Mesodermal cell (in vitro differentiated cells): ENCODE measurements around the gene SPATA6.
"Not testable (repeated sequence)": the region's sequence is repeated elsewhere in the genome, so short reads cannot be mapped to it uniquely, and the experiment has no call there.

Experiments
- H3K27ac ChIP-seq: 2 replicates; pipeline ENCODE4 v1.7.0; 2013; ENCODE audit warnings: mild to moderate bottlenecking, low read depth, low read length, moderate library complexity; ENCODE audit not compliant: severe bottlenecking
- H3K36me3 ChIP-seq: 2 replicates; pipeline ENCODE4 v1.7.1; 2013; ENCODE audit warnings: mild to moderate bottlenecking, low read length, moderate library complexity; ENCODE audit not compliant: control insufficient read depth, insufficient read depth
- H3K4me1 ChIP-seq: one replicate; pipeline ENCODE4 v1.7.1; 2013; ENCODE audit warnings: mild to moderate bottlenecking, low read length; ENCODE audit not compliant: insufficient read depth, control insufficient read depth, poor library complexity, severe bottlenecking
- H3K4me3 ChIP-seq: 2 replicates; pipeline ENCODE4 v1.7.0; 2013; ENCODE audit warnings: low read length, control low read depth, mild to moderate bottlenecking; ENCODE audit not compliant: insufficient read depth, poor library complexity, severe bottlenecking; ENCODE audit errors: extremely low read depth
- H3K9me3 ChIP-seq: 2 replicates; pipeline ENCODE4 v1.7.1; 2013; ENCODE audit warnings: mild to moderate bottlenecking, low read length, moderate library complexity; ENCODE audit not compliant: control insufficient read depth
- WGBS, 2 experiments: methylation state at CpG; one replicate each; pipeline ENCODE4 v1.1.5; 2013; ENCODE audit warnings: missing lambda C conversion rate in 2 of 2; ENCODE audit not compliant: insufficient coverage in 2 of 2; 5-methylcytosine and 5-hydroxymethylcytosine counted together

SPATA6 gene

GRCh38 chr1:48294094-48294493 lies 177.9 kb downstream of the SPATA6 start:
- H3K4me3 ChIP-seq, H3K36me3 ChIP-seq, H3K4me1 ChIP-seq, H3K27ac ChIP-seq, H3K9me3 ChIP-seq: not testable (repeated sequence)
- WGBS, 2 experiments: 90 to 91% methylated on average over 5 of the region's 6 CpGs

GRCh38 chr1:48292706-48293105 lies 179.3 kb downstream of the SPATA6 start:
- Histone ChIP-seq H3K4me3 (no peak overlapping the region), H3K9me3 (no peaks in the 10 kb centered on the region), H3K4me1 (no peaks in the 10 kb centered on the region), H3K27ac (no peak overlapping the region), H3K36me3 (no peaks in the 10 kb centered on the region)
- 96 to 100% methylated on average over 5 of the region's 5 CpGs for WGBS, 2 experiments

DNA sequence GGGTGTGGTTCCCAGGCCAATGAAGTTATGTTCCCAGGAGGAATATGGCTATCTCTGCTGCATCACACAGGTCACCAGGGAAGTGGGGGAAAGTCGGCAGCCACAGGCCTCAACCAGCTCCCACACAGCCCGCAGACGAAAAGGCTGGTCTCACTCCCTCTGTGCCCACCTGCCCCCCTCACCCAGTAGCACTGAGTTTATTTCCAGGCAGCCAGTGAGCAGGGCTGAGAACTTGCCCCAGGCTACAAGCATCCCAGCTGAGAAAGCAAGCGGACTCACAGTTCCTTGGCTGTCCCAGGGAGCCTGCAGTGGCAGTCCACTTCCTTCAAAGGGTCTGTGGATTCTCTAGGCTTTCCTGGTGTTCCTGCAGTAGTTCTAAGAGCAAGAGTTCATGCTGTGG lies 180.6 kb downstream of the SPATA6 start:
- WGBS, 2 experiments: 71 to 81% methylated on average over 1 to 4 of the region's 4 CpGs

GRCh38 chr1:48285525-48285924 lies 186.5 kb downstream of the SPATA6 start:
- Histone ChIP-seq H3K4me3 (no peak overlapping the region), H3K9me3 (no peaks in the 10 kb centered on the region), H3K4me1 (no peaks in the 10 kb centered on the region), H3K36me3 (no peaks in the 10 kb centered on the region), H3K27ac (no peak overlapping the region)
- WGBS, 2 experiments: 75 to 95% methylated on average over 3 of the region's 3 CpGs

More for the DNA sequence above, 180.6 kb downstream of the SPATA6 start:
- H3K27ac ChIP-seq: no peak overlapping the region
- no peaks in the 10 kb centered on the region for H3K36me3 ChIP-seq
- no peaks in the 10 kb centered on the region for H3K9me3 ChIP-seq
- no peaks in the 10 kb centered on the region for H3K4me1 ChIP-seq
- H3K4me3 ChIP-seq: no peak overlapping the region

DNA sequence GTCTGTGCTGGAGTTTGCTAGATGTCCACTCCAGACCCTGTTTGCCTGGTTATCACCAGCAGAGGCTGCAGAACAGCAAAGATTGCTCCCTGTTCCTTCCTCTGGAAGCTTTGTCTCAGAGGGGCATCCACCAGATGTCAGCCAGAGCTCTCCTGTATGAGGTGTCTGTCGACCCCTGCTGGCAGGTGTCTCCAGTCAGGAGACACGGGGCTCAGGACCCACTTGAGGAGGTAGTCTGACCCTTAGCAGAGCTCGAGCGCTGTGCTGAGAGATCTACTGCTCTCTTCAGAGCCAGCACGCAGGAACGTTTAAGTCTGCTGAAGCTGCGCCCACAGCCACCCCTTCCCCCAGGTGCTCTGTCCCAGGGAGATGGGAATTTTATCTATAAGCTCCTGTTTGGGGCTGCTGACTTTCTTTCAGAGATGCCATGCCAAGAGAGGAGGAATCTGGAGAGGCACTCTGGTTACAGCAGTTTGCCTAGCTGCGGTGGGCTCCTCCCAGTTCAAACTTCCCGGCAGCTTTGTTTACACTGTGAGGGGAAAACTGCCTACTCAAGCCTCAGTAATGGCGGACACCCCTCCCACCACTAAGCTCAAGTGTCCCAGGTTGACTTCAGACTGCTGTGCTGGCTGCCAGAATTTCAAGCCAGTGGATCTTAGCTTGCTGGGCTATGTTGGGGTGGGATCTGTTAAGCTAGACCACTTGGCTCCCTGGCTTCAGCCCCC lies 187.1 kb downstream of the SPATA6 start:
- not testable (repeated sequence) for H3K4me3 ChIP-seq, H3K36me3 ChIP-seq, H3K4me1 ChIP-seq, H3K9me3 ChIP-seq, H3K27ac ChIP-seq
- WGBS, 2 experiments: 79 to 86% methylated on average over 8 to 9 of the region's 10 CpGs

GRCh38 chr1:48282329-48282728 lies 189.7 kb downstream of the SPATA6 start:
- H3K36me3 ChIP-seq, H3K27ac ChIP-seq, H3K9me3 ChIP-seq, H3K4me3 ChIP-seq, H3K4me1 ChIP-seq: not testable (repeated sequence)

GRCh38 chr1:48277437-48277836 lies 194.6 kb downstream of the SPATA6 start:
- WGBS, 2 experiments: 100% methylated on average over 3 of the region's 10 CpGs; no CpG with 5 or more reads in 1 of the 2 experiments
- H3K4me3 ChIP-seq, H3K36me3 ChIP-seq, H3K9me3 ChIP-seq, H3K4me1 ChIP-seq, H3K27ac ChIP-seq: not testable (repeated sequence)

GRCh38 chr1:48266576-48266975 lies 205.4 kb downstream of the SPATA6 start:
- H3K36me3 ChIP-seq: no peaks in the 10 kb centered on the region
- no CpG with 5 or more reads among the region's 2 CpGs for WGBS, 2 experiments
- no peak overlapping the region for H3K27ac ChIP-seq
- H3K9me3 ChIP-seq: no peaks in the 10 kb centered on the region
- no peaks in the 10 kb centered on the region for H3K4me1 ChIP-seq
- no peak overlapping the region for H3K4me3 ChIP-seq

- H3K27ac ChIP-seq: no peak overlapping the region
- H3K4me1 ChIP-seq: no peaks in the 10 kb centered on the region
- H3K36me3 ChIP-seq: no peaks in the 10 kb centered on the region
- H3K4me3 ChIP-seq: no peak overlapping the region
- no peaks in the 10 kb centered on the region for H3K9me3 ChIP-seq
- 80% methylated on average over 1 of the region's 1 CpG; no CpG with 5 or more reads in 1 of the 2 experiments for WGBS, 2 experiments
These were observed 209.0 kb downstream of the SPATA6 start for GRCh38 chr1:48263041-48263440.

- Histone ChIP-seq H3K9me3 (no peaks in the 10 kb centered on the region), H3K36me3 (no peaks in the 10 kb centered on the region), H3K4me3 (no peak overlapping the region), H3K4me1 (no peaks in the 10 kb centered on the region), H3K27ac (no peak overlapping the region)
These were observed 210.1 kb downstream of the SPATA6 start for GRCh38 chr1:48261881-48262400.

- no peaks in the 10 kb centered on the region for H3K9me3 ChIP-seq
- H3K4me1 ChIP-seq: no peaks in the 10 kb centered on the region
- no peaks in the 10 kb centered on the region for H3K36me3 ChIP-seq
- 89 to 100% methylated on average over 1 of the region's 1 CpG for WGBS, 2 experiments
- H3K27ac ChIP-seq: no peak overlapping the region
- no peak overlapping the region for H3K4me3 ChIP-seq
These were observed 213.9 kb downstream of the SPATA6 start for GRCh38 chr1:48258106-48258505.
